Putamen (tissue), 1 donor: Measurements from ENCODE around the gene AACS.
"Not testable (repeated sequence)": the region's sequence is repeated elsewhere in the genome, so short reads cannot be mapped to it uniquely, and the experiment has no call there.

ENCODE experiments used
- DNase-seq: peaks from one replicate; pipeline ENCODE4 v3.0.0-alpha.2; 2016; ENCODE audit warnings: low spot score

The AACS gene

DNA sequence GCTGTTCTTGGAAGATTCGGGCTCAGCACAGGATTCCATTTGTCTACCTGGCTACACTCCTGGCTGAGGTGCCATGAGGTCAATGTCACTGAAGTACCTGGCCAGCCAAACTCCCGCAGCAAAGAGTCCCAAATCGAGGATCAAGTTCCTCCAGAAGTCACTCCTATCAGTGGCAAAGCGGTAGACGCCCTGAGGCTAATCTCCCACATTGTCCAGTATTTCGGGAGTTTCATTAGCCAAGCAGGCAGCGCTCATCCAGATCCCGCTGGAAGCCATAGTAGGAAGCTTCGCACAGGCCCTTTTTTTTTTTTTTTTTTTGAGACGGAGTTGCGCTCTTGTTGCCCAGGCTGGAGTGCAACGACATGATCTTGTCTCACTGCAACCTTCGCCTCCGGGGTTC lies 8.9 kb upstream of the AACS start:
- DNase-seq: no peak

DNA sequence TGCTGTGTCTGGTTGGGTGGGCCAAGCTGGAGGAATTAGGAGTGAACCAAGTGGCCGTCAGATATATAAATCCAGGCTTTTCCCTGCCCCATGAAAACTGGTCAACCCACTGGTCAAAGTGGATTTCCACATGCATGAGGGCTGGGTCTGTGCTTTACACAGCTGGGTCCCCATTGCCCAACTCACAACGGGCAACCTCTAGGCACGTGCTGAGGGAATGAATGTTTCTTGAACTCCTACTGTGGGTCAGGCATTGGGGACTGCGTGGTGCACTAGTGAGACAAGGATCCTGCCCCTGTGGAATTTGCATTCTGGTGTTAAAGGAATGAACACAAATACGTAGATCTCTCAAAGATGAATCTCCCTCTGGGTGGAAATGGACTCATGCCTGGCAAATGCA lies 7.5 kb upstream of the AACS start:
- no peak for DNase-seq

DNA sequence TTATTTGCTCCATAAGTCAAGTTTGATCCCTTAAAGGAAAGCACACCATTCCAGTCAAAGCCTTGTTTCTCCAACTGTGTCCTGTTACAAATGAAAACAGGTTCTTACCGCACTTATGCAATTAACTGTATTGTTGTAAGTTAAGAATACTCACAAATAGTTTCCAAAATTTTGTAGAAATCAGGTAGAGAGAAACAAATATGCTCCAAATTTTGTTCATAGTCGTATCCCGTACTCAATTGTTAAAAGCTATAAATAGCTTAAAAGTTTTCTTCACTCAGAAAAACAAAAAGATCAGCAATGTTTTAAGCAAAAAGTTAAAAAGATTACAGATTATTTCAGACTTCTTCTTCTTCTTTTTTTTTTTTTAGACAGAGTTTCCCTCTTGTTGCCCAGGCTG lies 4.0 kb upstream of the AACS start:
- DNase-seq: no peak

DNA sequence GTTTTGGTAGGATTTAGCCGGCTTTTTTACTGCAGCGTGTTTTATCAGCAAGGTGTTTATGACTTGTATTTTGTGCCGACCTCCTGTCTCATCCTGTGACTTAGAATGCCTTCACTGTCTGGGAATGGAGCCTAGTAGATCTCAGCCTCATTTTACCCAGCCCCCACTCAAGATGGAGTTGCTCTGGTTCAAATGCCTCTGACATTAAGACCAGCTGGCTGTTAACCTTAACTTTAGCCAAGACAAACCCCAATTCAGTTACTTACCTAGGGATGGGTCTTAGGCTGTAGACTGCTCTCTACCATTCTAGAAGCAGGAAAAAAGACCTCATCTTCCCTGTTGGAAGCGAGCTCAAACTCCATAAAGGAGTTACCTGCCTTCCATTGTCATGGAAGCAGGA lies 1.7 kb upstream of the AACS start:
- not testable (repeated sequence) for DNase-seq

DNA sequence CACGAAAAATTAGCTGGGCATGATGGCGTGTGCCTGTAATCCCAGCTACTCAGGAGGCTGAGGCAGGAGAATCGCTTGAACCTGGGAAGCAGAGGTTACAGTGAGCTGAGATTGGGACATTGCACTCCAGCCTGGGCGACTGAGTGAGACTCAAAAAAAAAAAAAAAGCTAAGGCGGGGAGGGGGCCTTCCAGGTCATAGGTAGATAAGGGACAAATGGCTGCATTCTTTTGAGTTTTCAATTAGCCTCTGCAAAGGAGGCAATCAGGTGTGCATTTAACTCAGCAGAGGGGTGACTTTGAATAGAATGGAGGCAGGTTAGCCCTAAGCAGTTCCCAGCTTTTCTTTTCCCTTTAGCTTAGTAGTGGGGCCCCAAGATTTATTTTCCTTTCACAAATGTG lies 743 bp upstream of the AACS start:
- no peak for DNase-seq

DNA sequence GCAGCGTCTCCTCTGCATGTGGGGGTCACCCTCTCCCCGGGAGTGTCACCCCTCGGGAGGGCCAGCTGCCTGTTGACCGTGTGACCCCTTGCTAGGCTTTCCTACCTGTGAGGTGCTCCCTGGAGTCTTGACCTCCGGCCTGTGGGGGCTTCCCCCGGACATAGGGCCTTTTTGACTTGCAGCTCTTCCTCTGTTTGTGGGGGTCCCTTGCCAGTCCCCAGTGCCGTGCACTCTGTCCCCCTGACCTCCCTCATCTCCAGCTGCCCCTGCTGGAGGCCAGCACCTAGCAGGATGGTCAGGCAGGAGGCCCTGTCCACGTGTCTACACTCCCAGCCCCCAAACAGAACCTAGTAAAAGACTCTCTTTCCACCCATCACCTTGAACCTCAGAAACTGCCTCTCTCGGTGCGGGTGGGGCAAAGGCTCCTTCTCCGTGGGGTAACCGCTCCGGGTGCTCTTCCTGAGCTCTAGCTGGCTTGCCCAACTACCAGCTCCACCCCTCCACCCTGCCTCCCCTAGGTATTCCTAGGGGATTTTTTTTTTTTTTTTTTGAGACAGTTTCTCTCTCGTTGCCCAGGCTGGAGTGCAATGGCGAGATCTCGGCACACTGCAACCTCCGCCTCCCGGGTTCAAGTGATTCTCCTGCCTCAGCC lies 810 bp downstream of the AACS start:
- DNase-seq: no peak

DNA sequence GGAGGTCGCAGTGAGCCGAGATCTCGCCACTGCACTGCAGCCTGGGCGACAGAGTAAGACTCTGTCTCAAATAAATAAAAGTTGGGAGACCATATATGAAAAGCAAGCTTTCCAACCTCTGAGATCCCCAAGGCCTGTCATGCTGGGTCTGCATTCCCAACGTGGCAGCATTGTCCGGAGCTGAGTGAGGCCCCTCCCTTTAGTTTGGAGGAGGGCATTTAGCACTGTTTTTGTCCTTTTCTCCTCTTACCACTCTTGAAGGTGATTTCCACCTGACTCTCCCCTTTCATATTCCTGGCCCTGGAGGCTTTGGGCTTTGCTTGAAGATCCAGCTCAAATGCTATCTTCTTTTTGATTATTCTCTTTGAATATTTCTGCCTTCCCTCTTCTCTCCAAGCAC lies 3.2 kb downstream of the AACS start:
- DNase-seq: no peak

DNA sequence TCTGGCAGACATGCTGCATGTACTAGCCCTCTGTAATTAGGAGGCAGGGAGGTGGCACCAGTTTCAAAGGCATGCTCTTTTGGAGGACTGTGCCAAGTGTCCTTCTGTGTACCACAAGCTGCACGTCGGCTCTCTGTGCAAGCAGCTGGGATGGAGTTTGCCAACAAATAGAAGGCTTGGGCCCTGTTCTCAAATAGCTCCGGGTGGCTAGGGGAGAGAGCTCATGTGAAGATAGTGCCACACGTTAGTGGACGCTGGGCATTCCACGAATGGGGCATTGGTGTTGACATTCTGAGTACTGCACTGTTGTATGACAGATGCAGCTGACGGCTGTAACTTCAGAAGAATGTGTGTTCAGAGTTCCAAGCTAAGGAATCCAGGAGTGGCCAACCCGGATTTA lies 4.4 kb downstream of the AACS start:
- DNase-seq: no peak

DNA sequence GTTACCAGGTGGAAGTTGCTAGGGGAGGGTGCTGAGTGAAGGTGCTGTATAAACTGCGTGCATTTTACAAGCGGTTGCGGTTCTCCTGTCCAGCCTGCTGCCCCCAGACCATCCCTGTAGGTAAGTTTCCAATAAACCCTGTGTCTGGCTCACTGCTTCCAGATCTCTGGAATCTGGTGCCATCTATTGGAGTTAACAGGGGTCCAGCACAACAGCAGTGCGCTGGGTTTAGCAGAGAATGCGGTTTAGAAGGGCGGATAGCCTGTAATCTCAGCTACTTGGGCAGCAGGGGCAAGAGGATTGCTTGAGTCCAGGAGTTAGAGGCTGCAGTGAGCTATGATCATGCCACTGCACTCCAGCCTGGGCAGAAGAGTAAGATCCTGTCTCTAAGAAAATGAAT lies 4.9 kb downstream of the AACS start:
- no peak for DNase-seq

DNA sequence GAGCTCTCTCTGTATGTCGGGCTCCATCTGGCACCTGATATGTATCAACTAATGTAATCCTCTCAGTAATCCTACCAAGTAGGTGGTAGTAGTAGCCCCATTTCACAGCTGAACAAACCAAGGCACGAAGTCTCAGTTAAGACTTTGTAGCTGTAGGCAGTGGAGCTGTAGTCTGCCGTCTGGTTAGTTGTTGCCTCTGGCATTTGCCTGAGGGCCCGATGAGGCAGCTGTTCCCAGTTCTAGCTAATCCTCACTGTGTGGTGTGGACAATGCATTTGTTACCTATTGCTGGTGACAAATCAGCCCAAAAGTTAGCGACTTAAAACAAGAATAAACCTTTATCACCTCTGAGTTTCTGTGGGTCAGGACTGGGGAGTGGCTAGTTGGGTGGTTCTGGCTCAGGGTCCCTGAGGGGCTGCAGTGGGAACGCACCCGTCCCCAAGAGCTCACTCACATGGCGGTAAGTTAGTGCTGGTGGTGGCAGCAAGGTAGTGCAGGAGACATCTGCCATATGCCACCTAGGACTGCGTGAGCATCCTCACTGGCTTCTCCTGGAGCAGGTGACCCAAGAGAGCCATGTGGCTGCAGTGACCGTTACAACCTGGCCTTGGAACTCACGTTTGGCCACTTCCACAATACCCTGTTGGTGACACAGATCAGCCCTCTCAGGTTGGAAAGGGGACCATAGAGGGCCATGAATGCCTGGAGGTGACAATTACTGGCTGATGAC lies 5.6 kb downstream of the AACS start:
- DNase-seq: no peak

DNA sequence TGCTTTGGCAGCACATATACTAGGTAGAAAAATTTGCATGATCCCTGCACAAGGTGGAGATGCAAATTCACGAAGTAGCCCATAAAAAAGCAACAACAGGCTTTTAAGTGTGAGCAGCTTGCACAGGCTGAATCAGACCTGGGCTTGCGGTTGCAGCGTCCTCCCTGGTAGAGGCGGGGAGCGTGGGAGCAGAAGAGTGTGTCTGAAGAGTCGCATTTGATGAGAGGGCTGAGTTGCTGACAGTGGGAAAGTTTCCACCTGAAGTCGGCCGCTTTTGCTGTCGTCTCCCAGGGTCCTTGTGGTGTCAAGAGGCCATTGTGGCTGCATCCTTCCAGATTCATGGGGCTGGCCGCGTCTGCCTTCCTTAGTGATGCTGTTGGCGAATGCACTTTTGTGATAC lies 6.2 kb downstream of the AACS start:
- DNase-seq: no peak

DNA sequence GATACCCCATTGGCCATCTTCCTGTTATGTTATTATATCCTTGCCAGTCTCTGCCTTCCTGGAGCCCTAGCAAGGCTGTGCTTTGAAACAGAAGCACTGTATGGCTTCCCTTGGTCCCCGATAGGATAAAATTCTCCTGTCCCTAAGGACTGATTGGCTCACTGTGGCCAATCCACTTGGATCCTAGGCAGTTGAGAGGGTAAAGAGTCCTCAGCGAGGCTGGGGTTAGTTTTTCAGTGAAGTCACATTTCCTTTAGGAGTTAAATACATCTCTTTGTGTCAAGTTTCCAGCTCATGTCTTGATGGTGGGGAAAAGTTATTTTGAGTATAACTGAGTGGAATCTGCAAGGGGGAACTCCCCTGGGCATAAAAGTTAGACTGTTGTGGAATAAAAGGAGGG lies 7.3 kb downstream of the AACS start:
- DNase-seq: no peak

DNA sequence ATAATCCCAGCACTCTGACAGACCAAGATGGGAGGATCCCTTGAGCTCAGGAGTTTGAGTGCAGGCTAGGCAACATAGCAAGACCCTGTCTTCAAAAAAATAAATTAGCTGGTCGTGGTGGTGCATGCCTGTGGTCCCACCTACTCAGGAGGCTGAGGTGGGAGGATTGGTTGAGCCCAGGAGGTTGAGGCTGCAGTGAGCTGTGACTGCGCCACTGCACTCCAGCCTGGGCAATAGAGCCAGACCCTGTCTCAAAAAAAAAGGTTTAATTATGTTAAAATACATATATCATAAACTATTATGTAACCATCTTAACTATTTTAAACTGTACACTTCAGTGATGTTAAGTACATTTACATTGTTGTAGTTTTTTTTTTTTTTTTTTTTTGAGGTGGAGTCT lies 9.1 kb downstream of the AACS start:
- DNase-seq: not testable (repeated sequence)

DNA sequence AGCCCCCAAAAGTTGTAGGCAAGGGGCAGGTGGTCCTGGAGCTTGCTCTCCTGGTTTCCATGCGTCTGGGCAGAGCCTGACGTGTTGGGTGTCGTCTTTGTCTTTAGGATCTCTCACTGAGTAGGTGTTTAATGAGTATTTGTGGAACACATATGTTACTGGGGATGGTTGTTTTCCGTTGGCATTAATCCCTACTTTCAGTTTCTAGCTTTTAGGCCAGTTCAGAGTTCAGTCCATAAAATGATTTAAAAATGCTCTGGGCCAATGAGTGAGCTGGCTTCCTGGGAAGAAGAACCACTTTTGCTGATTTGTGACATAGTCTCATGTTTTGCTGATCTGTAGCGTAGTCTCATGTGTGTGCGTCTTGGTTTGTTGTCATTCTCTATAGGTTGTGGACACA lies 10.9 kb downstream of the AACS start:
- no peak for DNase-seq

DNA sequence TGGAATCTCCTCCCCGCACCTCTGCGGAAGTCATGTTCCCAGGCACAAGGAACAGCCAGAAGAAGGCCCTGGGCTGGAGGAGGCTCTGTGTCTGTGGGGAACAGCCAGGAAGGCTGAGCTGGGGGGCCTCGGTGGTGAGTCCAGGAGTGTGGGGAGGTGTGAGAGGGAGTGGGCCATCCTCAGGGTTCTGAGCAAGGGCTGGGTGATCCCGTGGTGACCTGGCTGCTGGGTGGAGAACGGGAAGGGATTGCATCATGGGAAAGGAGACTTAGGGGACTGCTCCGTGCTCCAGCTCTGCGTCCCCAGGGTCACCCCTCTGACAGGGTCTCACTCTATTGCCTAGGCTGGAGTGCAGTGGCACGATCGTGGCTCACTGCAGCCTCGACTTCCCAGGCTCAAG lies 13.8 kb downstream of the AACS start:
- no peak for DNase-seq

DNA sequence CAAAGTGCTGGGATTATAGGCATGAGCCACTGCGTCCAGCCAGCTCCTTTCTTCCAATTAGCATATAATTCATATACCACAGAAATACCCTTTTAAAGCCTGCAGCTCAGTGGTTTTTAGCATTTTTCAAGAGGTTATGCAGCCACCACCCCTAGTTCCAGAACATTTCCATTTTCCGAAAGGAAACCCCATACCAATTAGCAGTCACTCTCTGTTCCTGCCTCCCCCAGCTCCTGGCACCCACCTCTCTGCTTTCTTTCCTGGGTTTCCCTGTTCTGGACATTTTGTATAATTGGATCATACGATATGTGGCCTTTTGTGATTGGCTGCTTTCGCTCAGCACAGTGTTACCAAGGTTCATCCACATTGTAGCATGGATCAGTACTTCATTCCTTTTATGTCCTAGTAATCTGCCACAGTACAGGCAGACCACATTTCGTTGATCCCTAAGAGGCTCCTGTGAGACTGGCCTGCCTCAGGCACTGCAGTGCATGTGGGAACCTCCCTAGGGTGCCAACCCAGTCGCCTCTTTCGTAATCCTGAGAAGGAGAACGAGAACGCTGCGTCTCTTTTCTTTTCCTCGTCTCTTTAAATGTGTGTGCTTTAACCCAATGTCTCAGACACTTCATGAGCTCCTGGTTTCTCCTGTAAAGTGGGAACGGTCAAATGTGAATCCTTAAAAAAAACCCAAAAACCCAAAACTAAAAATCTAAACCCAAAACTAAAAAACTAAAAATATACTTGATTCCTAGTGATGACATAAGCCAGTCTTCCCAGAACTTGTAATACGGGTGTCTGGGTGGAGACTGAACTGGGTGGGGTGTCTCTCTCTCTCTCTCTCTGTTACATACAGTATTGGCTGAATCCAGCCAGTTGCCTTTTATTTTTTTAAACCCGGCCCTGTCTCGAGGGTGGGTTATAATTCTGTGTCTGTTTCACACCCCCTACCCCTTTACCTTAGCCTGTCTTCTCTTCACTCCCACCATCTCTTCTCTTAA lies 14.7 kb downstream of the AACS start:
- no peak for DNase-seq

DNA sequence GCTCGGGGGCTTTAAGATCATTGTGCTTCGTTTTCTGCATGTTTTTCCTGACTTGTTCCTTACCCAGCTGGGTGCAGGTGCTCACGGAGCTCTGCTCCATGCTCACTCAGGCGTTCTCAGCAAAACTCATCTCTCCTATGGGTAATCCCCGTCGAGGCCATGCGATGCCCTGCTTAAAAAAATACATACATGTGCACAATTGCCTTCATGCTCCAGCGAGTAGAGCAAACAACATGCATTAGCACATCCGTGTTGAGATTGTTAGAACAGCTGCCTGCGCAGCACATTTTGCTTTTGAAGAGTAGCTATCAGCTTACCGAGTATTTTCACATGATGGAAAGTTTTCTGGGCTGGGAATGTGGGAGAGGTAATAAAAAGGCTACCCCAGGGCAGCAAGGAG lies 16.2 kb downstream of the AACS start:
- no peak for DNase-seq

DNA sequence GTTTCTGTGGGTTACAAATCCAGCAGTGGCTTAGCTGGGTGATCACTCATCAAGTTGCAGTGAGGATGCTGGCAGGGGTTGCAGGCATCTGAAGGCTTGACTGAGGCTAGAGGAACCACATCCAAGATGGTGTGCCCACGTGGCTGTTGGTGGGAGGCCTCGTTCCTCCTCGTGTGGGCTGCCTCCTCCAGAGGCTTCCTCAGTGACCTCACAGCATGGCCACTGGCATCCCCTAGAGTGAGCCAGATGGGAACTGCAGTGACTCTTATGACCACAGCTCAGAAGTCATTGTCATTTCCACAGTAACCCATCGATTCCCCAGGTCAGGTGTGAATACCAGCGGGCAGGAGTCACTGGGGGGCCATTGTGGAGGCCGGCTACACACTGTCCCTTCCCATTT lies 17.8 kb downstream of the AACS start:
- DNase-seq: no peak

DNA sequence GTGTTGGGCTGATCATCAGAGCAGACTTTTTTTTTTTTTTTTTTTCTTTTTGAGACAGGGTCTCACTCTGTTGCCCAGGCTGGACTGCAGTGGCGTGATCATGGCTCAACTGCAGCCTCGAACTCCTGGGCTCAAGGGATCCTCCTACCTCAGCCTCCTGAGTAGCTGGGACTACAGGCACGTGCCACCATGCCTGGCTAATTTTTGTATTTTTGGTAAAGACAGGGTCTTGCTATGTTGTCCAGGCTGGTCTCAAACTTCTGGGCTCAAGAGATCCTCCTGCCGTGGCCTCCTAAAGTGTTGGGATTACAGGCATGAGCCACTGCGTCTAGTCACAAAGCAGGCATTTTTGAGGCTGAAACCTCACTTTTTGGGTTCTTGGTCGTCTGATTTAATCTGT lies 23.0 kb downstream of the AACS start:
- not testable (repeated sequence) for DNase-seq

DNA sequence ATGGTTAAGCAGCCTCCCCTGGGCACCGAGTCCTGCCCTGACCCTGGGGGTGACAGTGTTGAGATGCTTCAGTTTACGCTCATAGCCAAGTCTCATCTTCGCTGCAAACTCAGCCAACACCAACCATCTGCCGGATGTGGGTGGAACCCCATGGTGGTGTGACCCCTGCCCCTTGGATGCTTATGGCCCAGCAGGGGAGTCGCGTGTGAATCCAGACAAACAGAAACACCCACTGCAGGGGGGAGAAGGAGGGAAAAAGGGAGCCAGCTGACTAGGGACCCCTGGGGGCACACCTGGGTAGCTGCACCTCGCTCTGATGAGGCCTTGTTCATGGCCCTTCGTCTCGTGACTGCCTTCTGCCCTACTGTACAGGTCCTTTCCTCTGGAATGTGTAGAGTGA lies 23.8 kb downstream of the AACS start:
- DNase-seq: no peak

DNA sequence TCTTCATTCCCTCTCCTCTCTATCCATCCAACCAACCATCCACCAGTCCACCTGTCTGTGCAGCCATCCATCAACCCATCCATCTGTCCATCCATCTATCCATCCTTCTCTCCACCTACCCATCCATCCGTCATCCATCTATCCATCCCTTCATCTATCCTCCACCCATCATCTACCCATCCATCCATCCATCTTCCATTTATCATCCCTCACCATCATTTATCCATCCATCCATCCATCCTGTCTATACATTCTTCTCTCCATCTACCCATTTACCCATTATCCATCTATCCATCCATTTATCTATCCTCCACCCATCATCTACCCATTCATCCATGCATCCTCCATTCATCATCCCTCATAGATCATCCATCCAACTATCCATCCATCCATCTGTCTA lies 24.4 kb downstream of the AACS start:
- no peak for DNase-seq

DNA sequence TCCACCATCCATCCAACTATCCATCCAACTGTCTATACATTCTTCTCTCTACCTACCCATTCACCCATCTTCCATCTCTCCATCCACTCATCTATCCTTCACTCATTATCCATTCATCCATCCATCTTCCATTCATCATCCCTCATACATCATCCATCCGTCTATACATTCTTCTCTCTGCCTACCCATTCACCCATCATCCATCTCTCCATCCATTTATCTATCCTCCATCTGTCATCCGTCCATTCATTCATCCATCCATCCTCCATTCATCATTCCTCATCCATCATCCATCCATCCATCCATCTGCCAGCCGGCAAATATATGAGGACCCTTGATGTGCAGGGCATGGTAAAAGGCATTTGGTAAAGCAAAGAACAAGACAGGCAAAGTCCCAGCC lies 25.2 kb downstream of the AACS start:
- DNase-seq: no peak

DNA sequence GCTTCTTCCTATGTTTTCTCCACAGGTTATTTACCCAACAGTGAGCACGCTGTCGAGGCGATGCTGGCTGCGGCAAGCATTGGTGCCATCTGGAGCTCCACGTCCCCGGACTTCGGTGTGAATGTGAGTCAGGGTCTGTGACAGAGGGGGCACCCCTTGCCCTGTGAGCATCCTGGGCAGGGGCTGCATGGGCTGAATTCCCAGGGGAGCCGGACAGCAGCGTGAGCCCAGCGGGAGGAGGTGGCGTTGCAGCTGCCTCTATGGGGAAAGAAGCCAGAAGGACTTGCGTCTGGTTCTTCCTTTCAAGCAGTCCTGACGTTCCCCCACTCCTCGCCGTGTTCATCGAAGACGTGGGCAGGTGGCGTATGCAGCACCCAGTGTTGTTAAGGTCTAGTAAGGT lies 26.2 kb downstream of the AACS start:
- DNase-seq: no peak
